Ascending aorta (tissue), 2 donors: ENCODE measurements around the gene TDRD12. TPM values are rescaled to one million over a fixed set of nuclear protein-coding genes. Genes with fewer than 3 reads are reported as not detected.

Experiments
- DNase-seq, 2 donors: peaks; one replicate each; pipeline ENCODE4 v3.0.0-alpha.2; 2019; ENCODE audit warnings: low spot score in 2 of 2
- H3K27ac ChIP-seq, 2 donors: fragments of 200-600 bp; sonication (generic); one replicate each; pipeline ENCODE4 v1.5.1; 2016 to 2017; ENCODE audit warnings: mild to moderate bottlenecking in 1 of 2
- H3K27me3 ChIP-seq: fragments of 200-600 bp; sonication (generic); one replicate; pipeline ENCODE4 v1.5.1; 2017
- H3K36me3 ChIP-seq, 2 donors: fragments of 200-600 bp; sonication (generic); one replicate each; pipeline ENCODE4 v1.5.1; 2016
- H3K4me1 ChIP-seq, 2 donors: fragments of 200-600 bp; sonication (generic); one replicate each; pipeline ENCODE4 v1.5.1; 2016 to 2017; ENCODE audit warnings: mild to moderate bottlenecking in 1 of 2
- H3K4me3 ChIP-seq, 2 donors: fragments of 200-600 bp; sonication (generic); one replicate each; pipeline ENCODE4 v1.5.1; 2016 to 2017; ENCODE audit warnings: mild to moderate bottlenecking in 1 of 2
- H3K9me3 ChIP-seq, 2 donors: fragments of 200-600 bp; sonication (generic); one replicate each; pipeline ENCODE4 v1.5.1; 2016
- intact Hi-C: fragments of 100-400 bp; cut with DNase I; formaldehyde crosslinking; loops from one replicate; pipeline ENCODE4 v1.15.1; 2023
- total RNA-seq: library from RNA; depleted of rRNA; stranded (reverse); fragments of >200 nt; gene quantifications from one replicate; pipeline ENCODE4 v1.1.0, GENCODE V29; 2016
- TF ChIP-seq, protein P1 (sequence below), 3 experiments: fragments of 200-600 bp in 2 of 3; fragments of 450-650 bp in 1 of 3; sonication (generic) in 2 of 3; IDR thresholded peaks; one replicate each; pipeline ENCODE4 v1.5.1; 2016 to 2019; ENCODE audit warnings: antibody characterized with exemption in 3 of 3, mild to moderate bottlenecking in 1 of 3, moderate library complexity in 1 of 3

Gene TDRD12
- total RNA-seq, 1 donor from 2014 or later: 0.11 TPM

DNA sequence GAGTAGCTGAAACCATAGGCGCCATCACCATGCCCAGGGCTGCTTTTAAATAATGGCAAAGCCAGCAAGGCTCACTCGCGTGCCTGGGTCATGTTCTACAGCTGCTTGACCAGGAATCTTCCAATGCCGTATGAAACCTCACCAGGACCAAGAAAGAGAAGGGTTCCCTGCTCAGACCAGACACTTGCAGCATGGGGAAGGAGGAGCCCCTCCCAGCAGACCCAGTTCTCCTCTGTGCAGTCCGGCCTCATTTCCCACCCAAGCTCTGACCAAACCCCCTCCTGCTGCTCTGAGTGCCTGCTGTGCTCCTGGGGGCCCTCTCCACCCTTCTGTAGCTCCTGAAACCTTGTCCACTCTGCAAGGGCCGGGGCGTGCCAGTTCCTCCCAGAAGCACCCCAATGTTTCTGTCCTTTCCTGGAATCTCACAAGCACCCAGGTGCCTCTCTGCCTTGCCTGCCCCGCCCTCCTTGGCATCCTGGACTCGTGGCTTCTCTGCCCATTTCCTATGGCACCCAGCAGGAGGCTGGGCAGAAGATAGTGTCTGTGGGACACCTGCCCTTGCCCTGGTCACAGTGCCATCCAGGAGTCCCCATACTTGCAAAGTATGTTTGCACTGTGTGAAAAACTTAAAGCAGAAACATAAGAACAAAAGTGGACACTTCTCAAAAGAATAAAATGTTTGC, 156.8 kb downstream of the TDRD12 start:
- no peak for DNase-seq
- H3K36me3 ChIP-seq: peaks cover 0 to 39% of the 10 kb centered on the region in 2 donors
- TF ChIP-seq, protein P1, sequence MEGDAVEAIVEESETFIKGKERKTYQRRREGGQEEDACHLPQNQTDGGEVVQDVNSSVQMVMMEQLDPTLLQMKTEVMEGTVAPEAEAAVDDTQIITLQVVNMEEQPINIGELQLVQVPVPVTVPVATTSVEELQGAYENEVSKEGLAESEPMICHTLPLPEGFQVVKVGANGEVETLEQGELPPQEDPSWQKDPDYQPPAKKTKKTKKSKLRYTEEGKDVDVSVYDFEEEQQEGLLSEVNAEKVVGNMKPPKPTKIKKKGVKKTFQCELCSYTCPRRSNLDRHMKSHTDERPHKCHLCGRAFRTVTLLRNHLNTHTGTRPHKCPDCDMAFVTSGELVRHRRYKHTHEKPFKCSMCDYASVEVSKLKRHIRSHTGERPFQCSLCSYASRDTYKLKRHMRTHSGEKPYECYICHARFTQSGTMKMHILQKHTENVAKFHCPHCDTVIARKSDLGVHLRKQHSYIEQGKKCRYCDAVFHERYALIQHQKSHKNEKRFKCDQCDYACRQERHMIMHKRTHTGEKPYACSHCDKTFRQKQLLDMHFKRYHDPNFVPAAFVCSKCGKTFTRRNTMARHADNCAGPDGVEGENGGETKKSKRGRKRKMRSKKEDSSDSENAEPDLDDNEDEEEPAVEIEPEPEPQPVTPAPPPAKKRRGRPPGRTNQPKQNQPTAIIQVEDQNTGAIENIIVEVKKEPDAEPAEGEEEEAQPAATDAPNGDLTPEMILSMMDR (IDR thresholded peaks at IDR 0.05): no peak

DNA sequence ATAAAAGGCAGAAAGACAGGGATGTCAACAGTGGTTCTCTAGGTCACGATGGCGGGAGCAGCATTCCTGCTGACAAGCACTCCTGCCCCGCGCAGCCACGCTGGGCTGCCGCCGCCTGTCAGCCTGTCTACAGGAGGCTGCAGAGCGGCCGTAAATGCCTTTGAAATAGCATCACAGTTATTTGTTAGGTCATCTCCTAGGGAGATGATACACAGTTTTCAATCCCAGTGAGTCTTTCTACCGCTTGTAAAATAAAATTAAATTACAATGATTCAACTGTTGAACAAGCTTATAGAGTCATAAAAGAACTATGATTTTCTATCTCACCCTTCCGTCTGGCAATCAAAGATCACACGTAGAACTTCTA, 157.3 kb downstream of the TDRD12 start:
- Histone ChIP-seq H3K27me3 (no peaks in the 10 kb centered on the region), H3K4me3 (no peak overlapping the region), H3K27ac (no peak overlapping the region), H3K36me3 (peaks cover 3 to 39% of the 10 kb centered on the region in 2 donors), H3K4me1 (no peaks in the 10 kb centered on the region), H3K9me3 (no peaks in the 10 kb centered on the region)
- TF ChIP-seq, protein P1 (IDR thresholded peaks at IDR 0.05): no peak
- intact Hi-C loops: no loop called here
- no peak for DNase-seq

More for the DNA sequence above, 156.8 kb downstream of the TDRD12 start:
- Histone ChIP-seq H3K27ac (no peak overlapping the region), H3K4me3 (no peak overlapping the region), H3K9me3 (no peaks in the 10 kb centered on the region), H3K4me1 (no peaks in the 10 kb centered on the region), H3K27me3 (no peaks in the 10 kb centered on the region)
- intact Hi-C loops: no loop called here

Other genes starting within 250 kb of the TDRD12 start
- gene PDCD5, start 138.6 kb upstream of the TDRD12 start, total RNA-seq: 36.6 TPM
- gene ANKRD27, start 44.6 kb upstream of the TDRD12 start, total RNA-seq: 17.3 TPM
- gene RGS9BP, start 43.9 kb upstream of the TDRD12 start, total RNA-seq: not detected
- 6.2 TPM for gene NUDT19, start 27.9 kb upstream of the TDRD12 start, total RNA-seq
- not detected for gene SLC7A9, start 150.0 kb downstream of the TDRD12 start, total RNA-seq